HepG2 (cell line): ENCODE results near the gene ZNFX1. TPM values are rescaled to one million over a fixed set of nuclear protein-coding genes. Genes with fewer than 3 reads are reported as not detected.

ENCODE experiments used
- ARNTL ChIP-seq: sonication (generic); formaldehyde crosslinking; IDR thresholded peaks from 2 replicates; pipeline ENCODE4 v1.4.0; 2020; ENCODE audit warnings: mild to moderate bottlenecking, missing genetic modification reagents
- CBX2 ChIP-seq, 2 experiments: fragments of 200-600 bp in 1 of 2; sonication (generic); formaldehyde crosslinking in 1 of 2; IDR thresholded peaks; 2 replicates each; pipeline versions ENCODE4 v1.7.0 to v1.8.1; 2018 to 2022; ENCODE audit warnings: low read depth in 2 of 2, low read length in 1 of 2, mild to moderate bottlenecking in 1 of 2, missing genetic modification reagents in 1 of 2
- CCDC6 ChIP-seq: sonication (generic); formaldehyde crosslinking; IDR thresholded peaks from 2 replicates; pipeline ENCODE4 v1.8.1; 2022; ENCODE audit warnings: mild to moderate bottlenecking, missing genetic modification reagents, moderate library complexity
- CENPX ChIP-seq: sonication (generic); formaldehyde crosslinking; IDR thresholded peaks from 2 replicates; pipeline ENCODE4 v1.9.0; 2021; ENCODE audit warnings: mild to moderate bottlenecking, missing genetic modification reagents, moderate library complexity
- CREB3 ChIP-seq: sonication (generic); formaldehyde crosslinking; IDR thresholded peaks from 2 replicates; pipeline ENCODE4 v1.5.0; 2020; ENCODE audit warnings: missing genetic modification reagents
- FIP1L1 ChIP-seq: fragments of 200-400 bp; formaldehyde crosslinking; IDR thresholded peaks from 2 replicates; pipeline ENCODE4 v1.6.1; 2018; ENCODE audit warnings: low read depth, mild to moderate bottlenecking, low read length, moderate library complexity, borderline replicate concordance; ENCODE audit not compliant: insufficient read depth
- KDM1A ChIP-seq: IDR thresholded peaks from 2 replicates; pipeline ENCODE4 v1.6.1; 2016; ENCODE audit warnings: missing compliant biosample characterization
- PBX2 ChIP-seq: IDR thresholded peaks from 2 replicates; pipeline ENCODE4 v1.6.1; 2016; ENCODE audit warnings: control low read depth
- POGK ChIP-seq: sonication (generic); formaldehyde crosslinking; conservative IDR thresholded peaks from 2 replicates; pipeline ENCODE4 v1.8.0; 2022; ENCODE audit warnings: mild to moderate bottlenecking, moderate library complexity, missing genetic modification reagents
- RFX3 ChIP-seq: IDR thresholded peaks from 2 replicates; pipeline ENCODE4 v1.6.1; 2016; ENCODE audit warnings: missing biosample characterization, missing genetic modification reagents
- SIN3A ChIP-seq: IDR thresholded peaks from 2 replicates; pipeline ENCODE4 v1.6.1; 2011; ENCODE audit warnings: low read depth, mild to moderate bottlenecking, control low read depth, low read length, borderline replicate concordance
- SRSF1 ChIP-seq: fragments of 200-400 bp; formaldehyde crosslinking; optimal IDR thresholded peaks from 2 replicates; pipeline ENCODE3; 2017; ENCODE audit warnings: mild to moderate bottlenecking, low read depth, low read length, moderate library complexity
- ZBTB25 ChIP-seq: IDR thresholded peaks from 2 replicates; pipeline ENCODE4 v1.6.1; 2018; ENCODE audit warnings: missing genetic modification reagents
- ZHX1 ChIP-seq: sonication (generic); formaldehyde crosslinking; IDR thresholded peaks from 2 replicates; pipeline ENCODE4 v1.8.1; 2022; ENCODE audit warnings: low read depth, mild to moderate bottlenecking, missing genetic modification reagents
- ZNF274 ChIP-seq: sonication (generic); formaldehyde crosslinking; IDR thresholded peaks from 2 replicates; pipeline ENCODE4 v1.5.1; 2020; ENCODE audit warnings: mild to moderate bottlenecking, missing genetic modification reagents
- ZNF329 ChIP-seq: sonication (generic); formaldehyde crosslinking; IDR thresholded peaks from 2 replicates; pipeline ENCODE4 v1.9.0; 2021; ENCODE audit warnings: low read depth, mild to moderate bottlenecking, missing genetic modification reagents
- ZNF580 ChIP-seq: IDR thresholded peaks from 2 replicates; pipeline ENCODE4 v1.6.1; 2016; ENCODE audit warnings: low read depth, borderline replicate concordance
- ZNF777 ChIP-seq: sonication (generic); formaldehyde crosslinking; IDR thresholded peaks from 2 replicates; pipeline ENCODE4 v1.4.0; 2020; ENCODE audit warnings: missing genetic modification reagents
- ZNF784 ChIP-seq: sonication (generic); formaldehyde crosslinking; IDR thresholded peaks from 2 replicates; pipeline ENCODE4 v1.5.1; 2020; ENCODE audit warnings: missing genetic modification reagents, mild to moderate bottlenecking, borderline replicate concordance
- polyA plus RNA-seq, 8 experiments: library from polyadenylated mRNA; depleted of rRNA in 3 of 8; stranded (reverse) in 7 of 8; unstranded in 1 of 8; fragments of >200 nt; fragmentation: Illumina TruSeq in 4 of 8; extraction: Trizol in 4 of 8; gene quantifications; 2 replicates each; pipeline versions ENCODE4 v1.2.1 to v1.2.3, GENCODE V29; 2011 to 2016; ENCODE audit warnings: low read depth in 4 of 8, missing spikeins in 1 of 8, mixed read lengths in 1 of 8; ENCODE audit not compliant: insufficient read depth in 1 of 8
- total RNA-seq, 5 experiments: library from RNA; depleted of rRNA; stranded (reverse); fragments of >200 nt; fragmentation: Illumina TruSeq; extraction: Trizol; gene quantifications; 2 replicates each; pipeline ENCODE4 v1.2.3, GENCODE V29; 2016; ENCODE audit warnings: low read depth in 1 of 5

Gene ZNFX1
- total and polyA plus RNA-seq, 2 of the 13 experiments (the other 11 are each of a cell fraction or from before 2014, with no cell fraction given): 2.9 to 11.1 TPM

GRCh38 chr20:49278818-49279676, 1.2 kb upstream of the ZNFX1 start (continued):
- no peak for TF ChIP-seq POGK
- no peak for TF ChIP-seq ARNTL
- TF ChIP-seq ZNF274 (CRISPR knock-in tag): no peak
- no peak for TF ChIP-seq CBX2 (IDR thresholded peaks at IDR 0.05; ENCODE audit: low read depth, low read length)
- 0 out of 2 replicates have a peak, but pooled peaks have one; percentile 65 for TF ChIP-seq CBX2 (CRISPR knock-in tag; IDR thresholded peaks at IDR 0.05; ENCODE audit: low read depth)
- TF ChIP-seq ZNF777 (CRISPR knock-in tag): no peak
- no peak for TF ChIP-seq ZHX1 (CRISPR knock-in tag)
- TF ChIP-seq ZNF580 (CRISPR knock-in tag): no peak
- TF ChIP-seq PBX2 (CRISPR knock-in tag): no peak
- TF ChIP-seq ZNF784 (CRISPR knock-in tag): no peak
- TF ChIP-seq ZNF329 (CRISPR knock-in tag): no peak; the same call in 1 of the 2 replicates
- 0 out of 2 replicates have a peak, but pooled peaks have one; percentile 12 for TF ChIP-seq SIN3A
- no peak for TF ChIP-seq SRSF1
- no peak for TF ChIP-seq KDM1A (CRISPR knock-in tag)
- peak; percentile 8; the same call in 1 of the 2 replicates for TF ChIP-seq CCDC6 (CRISPR knock-in tag)
- TF ChIP-seq FIP1L1: no peak
- TF ChIP-seq CREB3 (CRISPR knock-in tag): 0 out of 2 replicates have a peak, but pooled peaks have one; percentile 63
- TF ChIP-seq CENPX: no peak
- no peak for TF ChIP-seq ZBTB25 (CRISPR knock-in tag)
- no peak for TF ChIP-seq RFX3 (CRISPR knock-in tag)
